HCT116 (cell line): ENCODE results near the gene ERC2. TPM values are rescaled to one million over a fixed set of nuclear protein-coding genes. Genes with fewer than 3 reads are reported as not detected.

Source experiments
- ATAC-seq: fragments of 200-7000 bp; cut with Tn5 transposase; 2 replicates; pipeline ENCODE4 v1.9.1; 2020; ENCODE audit warnings: mild to moderate bottlenecking, moderate library complexity
- BruUV-seq: library from RNA; stranded (reverse); fragments of 400-500 nt; replicated peaks from 2 replicates; lab custom pipeline; 2021; lab: Mats Ljungman, UMichigan
- CTCF ChIA-PET: fragments of 300-600 bp; sonication (Branson Sonifier 250); formaldehyde crosslinking; loops from one replicate; lab custom pipeline; 2021; ENCODE audit warnings: antibody characterized with exemption; lab: Charles Lee
- POLR2A ChIA-PET: fragments of 300-600, 350-600 bp; sonication (Branson Sonifier 250); formaldehyde crosslinking; loops from one replicate; lab custom pipeline; 2021; ENCODE audit warnings: antibody characterized with exemption; lab: Charles Lee
- RAD21 ChIA-PET, 2 experiments: fragments of 300-600 bp; sonication (Branson Sonifier 250); formaldehyde crosslinking; loops; one replicate each; lab custom pipeline; 2023; ENCODE audit warnings: low total read pairs in 2 of 2; ENCODE audit not compliant: uncharacterized antibody in 2 of 2, unreplicated experiment in 2 of 2, low non-redundant PET in 1 of 2; lab: Charles Lee
- DNase-seq: peaks from one replicate; pipeline ENCODE4 v3.0.0-alpha.2; 2010; ENCODE audit warnings: low read depth, low spot score
- H2AFZ ChIP-seq: fragments of 200-600 bp; shearing (Covaris generic), sonication (generic); 2 replicates; pipeline ENCODE4 v1.6.1; 2017; ENCODE audit warnings: low read depth, mixed run types, mixed read lengths, antibody characterized with exemption, low read length; ENCODE audit not compliant: poor library complexity, severe bottlenecking
- H3K27ac ChIP-seq: 2 replicates; pipeline ENCODE4 v1.5.1; 2012; ENCODE audit warnings: low read depth, low read length
- H3K27me3 ChIP-seq: fragments of 200-600 bp; sonication (generic); 2 replicates; pipeline ENCODE4 v1.6.1; 2016; ENCODE audit warnings: mixed run types, low read length, mixed read lengths; ENCODE audit not compliant: insufficient read depth
- H3K36me3 ChIP-seq, 2 experiments: fragments of 200-500 bp in 1 of 2; fragments of 200-600 bp in 1 of 2; sonication (Bioruptor generic) in 1 of 2; sonication (generic) in 1 of 2; 2 replicates each; pipeline versions ENCODE4 v1.5.1 to v1.6.1; 2014 to 2016; ENCODE audit warnings: low read length in 2 of 2, inconsistent platforms in 1 of 2, mixed read lengths in 1 of 2, mixed run types in 1 of 2; ENCODE audit not compliant: insufficient read depth in 2 of 2, control insufficient read depth in 1 of 2
- H3K4me1 ChIP-seq, 2 experiments: fragments of 200-600 bp in 1 of 2; sonication (generic) in 1 of 2; 2 replicates each; pipeline versions ENCODE4 v1.5.1 to v1.6.1; 2012 to 2017; ENCODE audit warnings: low read length in 2 of 2, inconsistent platforms in 1 of 2, mild to moderate bottlenecking in 1 of 2, mixed read lengths in 1 of 2, mixed run types in 1 of 2, moderate library complexity in 1 of 2; ENCODE audit not compliant: insufficient read depth in 2 of 2, control insufficient read depth in 1 of 2
- H3K4me2 ChIP-seq: fragments of 200-600 bp; sonication (generic); 2 replicates; pipeline ENCODE4 v1.6.1; 2017; ENCODE audit warnings: mixed run types, low read length, mixed read lengths
- H3K4me3 ChIP-seq, 2 experiments: fragments of 200-600 bp in 1 of 2; sonication (generic) in 1 of 2; replicated peaks in 1 of 2; 2 replicates each; pipeline ENCODE4 v1.5.1; 2011 to 2016; ENCODE audit warnings: low read length in 2 of 2, control low read depth in 1 of 2, low read depth in 1 of 2, mild to moderate bottlenecking in 1 of 2, mixed read lengths in 1 of 2, mixed run types in 1 of 2
- H3K79me2 ChIP-seq: fragments of 200-600 bp; sonication (generic); 2 replicates; pipeline ENCODE4 v1.6.1; 2017; ENCODE audit warnings: mild to moderate bottlenecking, mixed run types, low read length, moderate library complexity, mixed read lengths; ENCODE audit not compliant: insufficient read depth
- H3K9ac ChIP-seq: fragments of 200-600 bp; sonication (generic); 2 replicates; pipeline ENCODE4 v1.6.1; 2016; ENCODE audit warnings: low read length, mixed read lengths
- H3K9me2 ChIP-seq: fragments of 200-600 bp; sonication (generic), shearing (Covaris generic); 2 replicates; pipeline ENCODE4 v1.6.1; 2017; ENCODE audit warnings: mixed run types, mild to moderate bottlenecking, moderate library complexity; ENCODE audit not compliant: insufficient read depth
- H3K9me3 ChIP-seq, 2 experiments: fragments of 200-500 bp in 1 of 2; fragments of 200-600 bp in 1 of 2; sonication (Bioruptor generic) in 1 of 2; sonication (generic) in 1 of 2; 2 replicates each; pipeline ENCODE4 v1.6.1; 2014 to 2017; ENCODE audit warnings: low read length in 2 of 2, mixed read lengths in 2 of 2, inconsistent platforms in 1 of 2, low read depth in 1 of 2, mild to moderate bottlenecking in 1 of 2, mixed run types in 1 of 2, moderate library complexity in 1 of 2; ENCODE audit not compliant: control insufficient read depth in 1 of 2, insufficient read depth in 1 of 2
- H4K20me1 ChIP-seq: fragments of 200-600 bp; sonication (generic), shearing (Covaris generic); 2 replicates; pipeline ENCODE4 v1.6.1; 2017; ENCODE audit warnings: mixed run types, mild to moderate bottlenecking, moderate library complexity; ENCODE audit not compliant: insufficient read depth
- EGR1 ChIP-seq: IDR thresholded peaks from 2 replicates; pipeline ENCODE4 v1.6.1; 2012; ENCODE audit warnings: low read depth
- ELF1 ChIP-seq: IDR thresholded peaks from 2 replicates; pipeline ENCODE4 v1.6.1; 2012; ENCODE audit warnings: low read depth, borderline replicate concordance
- FOSL1 ChIP-seq: IDR thresholded peaks from 2 replicates; pipeline ENCODE4 v1.6.1; 2012; ENCODE audit warnings: low read depth
- POLR2AphosphoS5 ChIP-seq: IDR thresholded peaks from 2 replicates; pipeline ENCODE4 v1.6.1; 2011; ENCODE audit warnings: mild to moderate bottlenecking, low read depth, low read length, moderate library complexity
- RAD21 ChIP-seq: IDR thresholded peaks from 2 replicates; pipeline ENCODE4 v1.6.1; 2012; ENCODE audit warnings: low read depth, mild to moderate bottlenecking
- YY1 ChIP-seq: IDR thresholded peaks from 2 replicates; pipeline ENCODE4 v1.6.1; 2011; ENCODE audit warnings: low read length, low read depth, moderate library complexity, mild to moderate bottlenecking; ENCODE audit not compliant: insufficient replicate concordance; ENCODE audit errors: extremely low read depth
- intact Hi-C: fragments of 100-400 bp; cut with micrococcal nuclease; formaldehyde crosslinking; loops from 2 replicates; pipeline ENCODE4 v1.10.0; 2022
- total RNA-seq: library from RNA; stranded (reverse); gene quantifications from one replicate; pipeline ENCODE4 v1.2.1, GENCODE V29; 2021; ENCODE audit not compliant: unreplicated experiment
- TF ChIP-seq, protein P1 (sequence below): IDR thresholded peaks from 2 replicates; pipeline ENCODE4 v1.6.1; 2012

ERC2 gene
- total RNA-seq, 1 experiment from 2014 or later, result not detected

DNA sequence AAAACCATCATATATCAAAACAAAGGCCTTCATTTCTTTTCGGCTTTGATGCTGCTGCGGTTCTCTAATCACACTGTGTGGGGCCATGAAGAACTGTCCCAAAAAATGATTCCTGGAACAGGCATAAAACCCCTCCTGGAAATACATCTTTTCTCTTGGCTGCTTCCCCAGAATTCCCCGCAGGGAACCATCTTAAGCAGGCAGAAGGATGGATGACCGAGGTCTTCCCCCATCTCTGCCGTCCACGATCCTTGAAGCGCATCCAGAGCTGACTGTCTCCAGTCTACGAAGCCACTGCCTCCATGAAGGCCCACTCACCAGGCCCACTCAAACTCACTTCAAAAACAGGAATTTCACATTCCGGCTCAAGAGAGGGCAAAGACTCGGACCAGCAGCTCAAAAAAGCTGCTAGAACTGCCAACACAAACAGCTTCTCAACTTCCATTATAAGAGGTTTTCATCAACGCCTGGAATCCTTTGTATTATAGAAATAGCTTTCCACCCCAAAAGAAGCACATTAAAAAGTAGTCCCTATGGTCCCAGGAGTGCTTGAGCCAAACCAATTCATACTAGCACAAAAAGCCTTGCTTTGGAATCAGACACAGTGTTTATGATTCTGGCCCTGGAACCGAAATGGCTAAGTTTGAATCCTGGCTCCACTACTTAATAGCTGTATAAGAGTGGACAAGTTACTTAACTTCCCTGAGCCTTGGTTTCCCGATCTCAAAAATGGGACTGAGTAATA is 493.7 kb downstream of the ERC2 start:
- ChIA-PET CTCF (no interaction called here), POLR2A (no interaction called here), RAD21 (no interaction called here)
- no TSS peak for BruUV-seq
- H3K4me3 ChIP-seq, result no peak overlapping the region
- no peaks in the 10 kb centered on the region; a peak in 1 of 4 replicates for H3K9me3 ChIP-seq
- no peak overlapping the region for H2AFZ ChIP-seq
- intact Hi-C loops, result no loop called here
- H3K36me3 ChIP-seq, result no peaks in the 10 kb centered on the region
- H3K4me1 ChIP-seq, result no peaks in the 10 kb centered on the region
- no peak for DNase-seq
- H3K79me2 ChIP-seq, result no peaks in the 10 kb centered on the region
- H3K9ac ChIP-seq, result no peak overlapping the region
- ATAC-seq, result no peak
- no peaks in the 10 kb centered on the region; the same call in 1 of the 2 replicates for H4K20me1 ChIP-seq
- no peaks in the 10 kb centered on the region for H3K9me2 ChIP-seq
- TF ChIP-seq YY1 (no peak), EGR1 (no peak), FOSL1 (no peak), ELF1 (no peak), POLR2AphosphoS5 (no peak)
- TF ChIP-seq, protein P1, sequence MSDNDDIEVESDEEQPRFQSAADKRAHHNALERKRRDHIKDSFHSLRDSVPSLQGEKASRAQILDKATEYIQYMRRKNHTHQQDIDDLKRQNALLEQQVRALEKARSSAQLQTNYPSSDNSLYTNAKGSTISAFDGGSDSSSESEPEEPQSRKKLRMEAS, result no peak
- no peaks in the 10 kb centered on the region for H3K27me3 ChIP-seq
- H3K4me2 ChIP-seq, result no peak overlapping the region
- no peak overlapping the region for H3K27ac ChIP-seq

DNA sequence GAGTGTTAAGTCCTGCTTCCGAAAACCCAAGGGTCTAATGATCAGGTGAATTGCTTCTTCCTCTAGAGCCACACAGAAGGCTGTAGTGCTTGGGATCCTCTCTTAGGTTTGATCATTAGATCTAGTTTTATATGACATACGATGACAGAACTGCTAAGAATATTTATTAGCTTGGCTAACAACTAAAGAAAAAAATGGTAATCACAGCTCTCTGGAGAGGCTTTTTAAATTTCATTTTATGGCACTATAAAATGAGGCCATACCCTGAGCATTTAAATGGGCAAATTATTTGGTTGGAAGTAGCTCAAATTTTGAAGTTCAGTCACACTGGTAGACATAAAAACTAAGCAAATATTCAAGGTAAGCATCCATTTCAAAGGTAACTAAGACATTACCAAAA is 498.6 kb downstream of the ERC2 start:
- Histone ChIP-seq H2AFZ (no peak overlapping the region), H4K20me1 (no peaks in the 10 kb centered on the region), H3K4me3 (no peak overlapping the region), H3K9me3 (no peaks in the 10 kb centered on the region), H3K79me2 (no peaks in the 10 kb centered on the region), H3K9me2 (no peaks in the 10 kb centered on the region), H3K4me1 (no peaks in the 10 kb centered on the region), H3K27me3 (no peaks in the 10 kb centered on the region), H3K36me3 (no peaks in the 10 kb centered on the region), H3K9ac (no peak overlapping the region), H3K4me2 (no peak overlapping the region), H3K27ac (no peak overlapping the region)
- DNase-seq, result no peak
- ChIA-PET POLR2A (no interaction called here), CTCF (no interaction called here), RAD21 (no interaction called here)
- intact Hi-C loops, result no loop called here
- no peak for ATAC-seq
- no TSS peak for BruUV-seq
- no peak for TF ChIP-seq RAD21
